ENCODE measurements around the gene CNTNAP5. TPM values are rescaled to one million over a fixed set of nuclear protein-coding genes. Genes with fewer than 3 reads are reported as not detected.

CNTNAP5 gene
- total and polyA plus RNA-seq, 2 experiments from 2014 or later, result 0.28 TPM; not detected in 1

- Histone ChIP-seq H3K9me2 (replicated peaks; ENCODE audit: insufficient read depth) (no peaks in the 10 kb centered on the region), H3K9me3 (ENCODE audit: low read depth) (no peaks in the 10 kb centered on the region), H3K27me3 (no peaks in the 10 kb centered on the region), H3K4me2 (no peak overlapping the region), H2AFZ (no peak overlapping the region), H3K4me3 (no peak overlapping the region), H3K36me3 (replicated peaks; ENCODE audit: insufficient read depth, low read depth) (no peaks in the 10 kb centered on the region), H3K4me1 (ENCODE audit: insufficient read depth) (peaks cover 7% of the 10 kb centered on the region), H3K27ac (no peak overlapping the region), H3K79me2 (no peaks in the 10 kb centered on the region), H4K20me1 (ENCODE audit: insufficient read depth, poor library complexity, severe bottlenecking) (no peaks in the 10 kb centered on the region)
- no peak for TF ChIP-seq CTCF (IDR thresholded peaks at IDR 0.05; ENCODE audit: poor library complexity)
- no peak for TF ChIP-seq EZH2phosphoT487 (IDR thresholded peaks at IDR 0.05; ENCODE audit: low read depth, severe bottlenecking, unreplicated experiment)
- TF ChIP-seq EZH2 (IDR thresholded peaks at IDR 0.05; ENCODE audit: borderline replicate concordance), result no peak
- DNase-seq (ENCODE audit: low spot score), result no peak
- WGBS (ENCODE audit: low lambda C conversion rate, missing lambda C conversion rate), result 94% methylated on average over 2 of the region's 2 CpGs
Measured at GRCh38 chr2:124586835-124587234, 561.7 kb downstream of the CNTNAP5 start.

GRCh38 chr2:124589971-124590370, 564.9 kb downstream of the CNTNAP5 start:
- no peaks in the 10 kb centered on the region for H4K20me1 ChIP-seq (ENCODE audit: insufficient read depth, poor library complexity, severe bottlenecking)
- no peaks in the 10 kb centered on the region for H3K9me2 ChIP-seq (replicated peaks; ENCODE audit: insufficient read depth)
- no peaks in the 10 kb centered on the region for H3K27me3 ChIP-seq
- peak; percentile 21 for DNase-seq (ENCODE audit: low spot score)
- no peaks in the 10 kb centered on the region for H3K79me2 ChIP-seq
- H3K27ac ChIP-seq, result no peak overlapping the region
- no peak overlapping the region for H3K4me2 ChIP-seq
- H3K4me3 ChIP-seq, result no peak overlapping the region
- WGBS (ENCODE audit: low lambda C conversion rate, missing lambda C conversion rate), result 84% methylated on average over 3 of the region's 3 CpGs
- TF ChIP-seq EZH2phosphoT487 (IDR thresholded peaks at IDR 0.05; ENCODE audit: low read depth, severe bottlenecking, unreplicated experiment) (no peak), CTCF (IDR thresholded peaks at IDR 0.05; ENCODE audit: poor library complexity) (no peak), EZH2 (IDR thresholded peaks at IDR 0.05; ENCODE audit: borderline replicate concordance) (no peak)
- H3K9me3 ChIP-seq (ENCODE audit: low read depth), result no peaks in the 10 kb centered on the region
- H3K4me1 ChIP-seq (ENCODE audit: insufficient read depth), result peaks cover 7% of the 10 kb centered on the region
- no peaks in the 10 kb centered on the region for H3K36me3 ChIP-seq (replicated peaks; ENCODE audit: insufficient read depth, low read depth)
- no peak overlapping the region for H2AFZ ChIP-seq

- Histone ChIP-seq H2AFZ (no peak overlapping the region), H3K79me2 (no peaks in the 10 kb centered on the region), H3K4me1 (ENCODE audit: insufficient read depth) (no peaks in the 10 kb centered on the region), H3K9me2 (replicated peaks; ENCODE audit: insufficient read depth) (no peaks in the 10 kb centered on the region), H3K4me3 (no peak overlapping the region), H3K36me3 (replicated peaks; ENCODE audit: insufficient read depth, low read depth) (no peaks in the 10 kb centered on the region), H3K27ac (no peak overlapping the region), H3K4me2 (no peak overlapping the region), H3K27me3 (no peaks in the 10 kb centered on the region), H4K20me1 (ENCODE audit: insufficient read depth, poor library complexity, severe bottlenecking) (no peaks in the 10 kb centered on the region), H3K9me3 (ENCODE audit: low read depth) (no peaks in the 10 kb centered on the region)
- TF ChIP-seq CTCF (IDR thresholded peaks at IDR 0.05; ENCODE audit: poor library complexity) (no peak), EZH2 (IDR thresholded peaks at IDR 0.05; ENCODE audit: borderline replicate concordance) (no peak)
- no peak for DNase-seq (ENCODE audit: low spot score)
Measured at GRCh38 chr2:124602759-124603158, 577.7 kb downstream of the CNTNAP5 start.

- Histone ChIP-seq H4K20me1 (ENCODE audit: insufficient read depth, poor library complexity, severe bottlenecking) (no peaks in the 10 kb centered on the region), H3K27ac (no peak overlapping the region), H3K9me2 (replicated peaks; ENCODE audit: insufficient read depth) (no peaks in the 10 kb centered on the region), H3K79me2 (no peaks in the 10 kb centered on the region), H3K36me3 (replicated peaks; ENCODE audit: insufficient read depth, low read depth) (no peaks in the 10 kb centered on the region), H2AFZ (no peak overlapping the region), H3K9me3 (ENCODE audit: low read depth) (no peaks in the 10 kb centered on the region), H3K4me2 (no peak overlapping the region), H3K27me3 (no peaks in the 10 kb centered on the region), H3K4me1 (ENCODE audit: insufficient read depth) (no peaks in the 10 kb centered on the region), H3K4me3 (no peak overlapping the region)
- 74% methylated on average over 2 of the region's 2 CpGs for WGBS (ENCODE audit: low lambda C conversion rate, missing lambda C conversion rate)
- DNase-seq (ENCODE audit: low spot score), result no peak
- no peak for TF ChIP-seq EZH2phosphoT487 (IDR thresholded peaks at IDR 0.05; ENCODE audit: low read depth, severe bottlenecking, unreplicated experiment)
- no peak for TF ChIP-seq EZH2 (IDR thresholded peaks at IDR 0.05; ENCODE audit: borderline replicate concordance)
- no peak for TF ChIP-seq CTCF (IDR thresholded peaks at IDR 0.05; ENCODE audit: poor library complexity)
Measured at GRCh38 chr2:124604940-124605339, 579.9 kb downstream of the CNTNAP5 start.
